ENCODE measurements around the gene GDF3. TPM values are rescaled to one million over a fixed set of nuclear protein-coding genes. Genes with fewer than 3 reads are reported as not detected.

The GDF3 gene
- total RNA-seq, 1 experiment from 2014 or later, result not detected

GRCh38 chr12:7642876-7643309, 52.7 kb downstream of the GDF3 start (continued):
- TF ChIP-seq EGR1 (IDR thresholded peaks at IDR 0.05; ENCODE audit: low read depth) (no peak), POLR2A (IDR thresholded peaks at IDR 0.05; ENCODE audit: borderline replicate concordance, extremely low read depth, insufficient read depth, insufficient read length) (no peak)

- ChIA-PET RAD21 (ENCODE audit: low non-redundant PET in 1 of 2, low total read pairs in 2 of 2, uncharacterized antibody in 2 of 2, unreplicated experiment in 2 of 2) (interaction anchor here in 1 of 2 experiments (1.0 kb wide), 1 partner anchor 165 kb away, joined by 3 read pairs; no protein-coding TSS in a partner anchor), POLR2A (interaction anchor here (0.8 to 1.1 kb wide), 2 partner anchors 161 to 164 kb away, joined by 3 to 4 read pairs; no protein-coding TSS in a partner anchor), CTCF (interaction anchor here (0.6 to 3.0 kb wide), 12 partner anchors 9 to 502 kb away, joined by 3 to 22 read pairs (median 3); no protein-coding TSS in a partner anchor)
- H3K9ac ChIP-seq (ENCODE audit: low read length), result no peak overlapping the region
- no peak overlapping the region for H3K27ac ChIP-seq (ENCODE audit: low read depth, low read length)
- H3K9me3 ChIP-seq (ENCODE audit: control insufficient read depth in 1 of 2, insufficient read depth in 1 of 2, low read depth in 1 of 2, low read length in 2 of 2), result no peaks in the 10 kb centered on the region
- ATAC-seq, result no peak
- TF ChIP-seq EGR1 (IDR thresholded peaks at IDR 0.05; ENCODE audit: low read depth), result no peak
- TF ChIP-seq ATF3 (IDR thresholded peaks at IDR 0.05), result no peak
- TF ChIP-seq SIN3A (IDR thresholded peaks at IDR 0.05; ENCODE audit: low read depth), result no peak
- TF ChIP-seq CBX3 (IDR thresholded peaks at IDR 0.05; ENCODE audit: low read depth), result no peak
- TF ChIP-seq SP1 (IDR thresholded peaks at IDR 0.05; ENCODE audit: low read depth), result no peak
- TF ChIP-seq POLR2AphosphoS5 (IDR thresholded peaks at IDR 0.05; ENCODE audit: low read depth, low read length), result no peak
- TF ChIP-seq SRF (IDR thresholded peaks at IDR 0.05; ENCODE audit: low read depth), result no peak
- no peak for TF ChIP-seq YY1 (IDR thresholded peaks at IDR 0.05; ENCODE audit: extremely low read depth, insufficient replicate concordance, low read depth, low read length)
- TF ChIP-seq ZNF274 (IDR thresholded peaks at IDR 0.05; ENCODE audit: low read depth, low read length), result no peak
- TF ChIP-seq REST (IDR thresholded peaks at IDR 0.05; ENCODE audit: low read depth), result no peak
- TF ChIP-seq RAD21 (IDR thresholded peaks at IDR 0.05; ENCODE audit: low read depth), result no peak
- TF ChIP-seq, protein P1, sequence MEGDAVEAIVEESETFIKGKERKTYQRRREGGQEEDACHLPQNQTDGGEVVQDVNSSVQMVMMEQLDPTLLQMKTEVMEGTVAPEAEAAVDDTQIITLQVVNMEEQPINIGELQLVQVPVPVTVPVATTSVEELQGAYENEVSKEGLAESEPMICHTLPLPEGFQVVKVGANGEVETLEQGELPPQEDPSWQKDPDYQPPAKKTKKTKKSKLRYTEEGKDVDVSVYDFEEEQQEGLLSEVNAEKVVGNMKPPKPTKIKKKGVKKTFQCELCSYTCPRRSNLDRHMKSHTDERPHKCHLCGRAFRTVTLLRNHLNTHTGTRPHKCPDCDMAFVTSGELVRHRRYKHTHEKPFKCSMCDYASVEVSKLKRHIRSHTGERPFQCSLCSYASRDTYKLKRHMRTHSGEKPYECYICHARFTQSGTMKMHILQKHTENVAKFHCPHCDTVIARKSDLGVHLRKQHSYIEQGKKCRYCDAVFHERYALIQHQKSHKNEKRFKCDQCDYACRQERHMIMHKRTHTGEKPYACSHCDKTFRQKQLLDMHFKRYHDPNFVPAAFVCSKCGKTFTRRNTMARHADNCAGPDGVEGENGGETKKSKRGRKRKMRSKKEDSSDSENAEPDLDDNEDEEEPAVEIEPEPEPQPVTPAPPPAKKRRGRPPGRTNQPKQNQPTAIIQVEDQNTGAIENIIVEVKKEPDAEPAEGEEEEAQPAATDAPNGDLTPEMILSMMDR (IDR thresholded peaks at IDR 0.05 in 2 of 3, conservative IDR thresholded peaks at IDR 0.05 in 1 of 3; ENCODE audit: borderline replicate concordance in 1 of 3, insufficient read depth in 1 of 3, low read depth in 2 of 3, low read length in 2 of 3), result no peak
- no peak for TF ChIP-seq CEBPB (IDR thresholded peaks at IDR 0.05; ENCODE audit: low read depth)
- no peak for TF ChIP-seq EZH2 (IDR thresholded peaks at IDR 0.05)
- no peak for TF ChIP-seq ELF1 (IDR thresholded peaks at IDR 0.05; ENCODE audit: borderline replicate concordance, low read depth)
- no peak for TF ChIP-seq POLR2A (IDR thresholded peaks at IDR 0.05; ENCODE audit: borderline replicate concordance, extremely low read depth, insufficient read depth, insufficient read length)
- H3K79me2 ChIP-seq (ENCODE audit: insufficient read depth, low read length), result no peaks in the 10 kb centered on the region
- no peak for DNase-seq (ENCODE audit: low read depth, low spot score)
- H3K9me2 ChIP-seq (ENCODE audit: insufficient read depth), result no peaks in the 10 kb centered on the region
- no TSS peak for BruUV-seq (replicated peaks)
- intact Hi-C loops (cut with micrococcal nuclease), result loop anchor here (2.0 kb wide), 1 partner anchor 353 kb away; no protein-coding TSS in a partner anchor
- peaks cover 0 to 7% of the 10 kb centered on the region in 2 experiments; a peak in 1 of 4 replicates for H3K4me1 ChIP-seq (ENCODE audit: control insufficient read depth in 1 of 2, insufficient read depth in 2 of 2, low read length in 2 of 2)
- H3K27me3 ChIP-seq (ENCODE audit: insufficient read depth, low read length), result no peaks in the 10 kb centered on the region
- no peaks in the 10 kb centered on the region for H4K20me1 ChIP-seq (ENCODE audit: insufficient read depth)
- no peaks in the 10 kb centered on the region for H3K36me3 ChIP-seq (ENCODE audit: control insufficient read depth in 1 of 2, insufficient read depth in 2 of 2, low read length in 2 of 2)
- H2AFZ ChIP-seq (ENCODE audit: low read depth, low read length, poor library complexity, severe bottlenecking), result no peak overlapping the region
- H3K4me3 ChIP-seq (replicated peaks in 1 of 2; ENCODE audit: low read depth in 1 of 2, low read length in 2 of 2), result no peak overlapping the region
- H3K4me2 ChIP-seq (ENCODE audit: low read length), result no peak overlapping the region
These were observed 53.3 kb downstream of the GDF3 start for GRCh38 chr12:7642287-7642686.
